KMS-11 (cell line): ENCODE results near the gene NYAP1.

ENCODE experiments used
- H2AFZ ChIP-seq: fragments of 200-600 bp; sonication (generic); 2 replicates; pipeline ENCODE4 v1.6.1; 2016; ENCODE audit warnings: antibody characterized with exemption, mixed run types, low read depth
- H3K27ac ChIP-seq: fragments of 200-600 bp; sonication (generic); 2 replicates; pipeline ENCODE4 v1.6.1; 2016; ENCODE audit warnings: mild to moderate bottlenecking, mixed run types
- H3K27me3 ChIP-seq: fragments of 200-600 bp; sonication (generic); 2 replicates; pipeline ENCODE4 v1.6.1; 2017; ENCODE audit warnings: mild to moderate bottlenecking, low read depth, mixed run types, moderate library complexity; ENCODE audit not compliant: insufficient read depth
- H3K36me3 ChIP-seq: fragments of 200-600 bp; sonication (generic); 2 replicates; pipeline ENCODE4 v1.6.1; 2017; ENCODE audit warnings: mild to moderate bottlenecking, mixed run types; ENCODE audit not compliant: insufficient read depth
- H3K4me1 ChIP-seq: fragments of 200-600 bp; sonication (generic); 2 replicates; pipeline ENCODE4 v1.6.1; 2016; ENCODE audit warnings: mild to moderate bottlenecking, low read depth, mixed run types; ENCODE audit not compliant: poor library complexity, severe bottlenecking
- H3K4me2 ChIP-seq: fragments of 200-600 bp; sonication (generic); 2 replicates; pipeline ENCODE4 v1.7.0; 2016; ENCODE audit warnings: mild to moderate bottlenecking, mixed run types
- H3K4me3 ChIP-seq: fragments of 200-600 bp; sonication (generic); IDR thresholded peaks from 2 replicates; pipeline ENCODE4 v1.6.1; 2017; ENCODE audit warnings: low read depth, low read length, mixed read lengths; ENCODE audit not compliant: insufficient read depth
- H3K79me2 ChIP-seq: fragments of 200-600 bp; sonication (generic); 2 replicates; pipeline ENCODE4 v1.6.1; 2016; ENCODE audit warnings: low read depth, mixed run types; ENCODE audit not compliant: insufficient read depth
- H3K9ac ChIP-seq: fragments of 200-600 bp; sonication (generic); 2 replicates; pipeline ENCODE4 v1.6.1; 2016; ENCODE audit warnings: mild to moderate bottlenecking, mixed run types
- H4K20me1 ChIP-seq: fragments of 200-600 bp; sonication (generic); 2 replicates; pipeline ENCODE4 v1.6.1; 2016; ENCODE audit warnings: mild to moderate bottlenecking, mixed run types; ENCODE audit not compliant: insufficient read depth
- TF ChIP-seq, protein P1 (sequence below): fragments of 200-600 bp; sonication (generic); conservative IDR thresholded peaks from 2 replicates; pipeline ENCODE4 v1.6.1; 2017; ENCODE audit warnings: low read depth, mild to moderate bottlenecking, antibody characterized with exemption, low read length, moderate library complexity, mixed read lengths

Gene NYAP1

DNA sequence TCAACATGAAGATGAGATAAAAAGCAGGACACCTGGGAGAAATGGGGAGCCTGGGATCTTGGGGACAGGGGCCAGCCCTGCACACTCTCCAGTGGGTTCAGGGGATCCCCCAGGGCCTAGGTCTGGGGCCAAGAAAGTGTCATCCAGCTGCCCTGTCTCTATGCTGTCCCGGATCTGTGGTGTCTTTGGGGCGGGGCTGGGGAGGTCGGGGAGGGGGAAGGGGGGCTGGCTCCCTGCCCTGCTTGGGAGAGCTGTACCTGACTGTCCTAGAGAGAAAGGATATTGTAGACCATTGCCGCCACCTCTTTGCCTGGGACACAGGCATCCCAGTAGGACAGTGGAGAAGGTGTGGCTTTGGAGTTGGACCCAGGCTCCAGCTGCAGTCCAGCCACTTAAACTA lies 12.7 kb upstream of the NYAP1 start:
- Histone ChIP-seq H3K4me2 (no peak overlapping the region), H2AFZ (no peak overlapping the region), H3K4me1 (peaks cover 16% of the 10 kb centered on the region), H3K36me3 (no peaks in the 10 kb centered on the region; the same call in 1 of the 2 replicates), H3K79me2 (no peaks in the 10 kb centered on the region), H3K27ac (no peak overlapping the region), H4K20me1 (no peaks in the 10 kb centered on the region), H3K4me3 (no peak overlapping the region), H3K9ac (no peak overlapping the region), H3K27me3 (no peaks in the 10 kb centered on the region)
- TF ChIP-seq, protein P1, sequence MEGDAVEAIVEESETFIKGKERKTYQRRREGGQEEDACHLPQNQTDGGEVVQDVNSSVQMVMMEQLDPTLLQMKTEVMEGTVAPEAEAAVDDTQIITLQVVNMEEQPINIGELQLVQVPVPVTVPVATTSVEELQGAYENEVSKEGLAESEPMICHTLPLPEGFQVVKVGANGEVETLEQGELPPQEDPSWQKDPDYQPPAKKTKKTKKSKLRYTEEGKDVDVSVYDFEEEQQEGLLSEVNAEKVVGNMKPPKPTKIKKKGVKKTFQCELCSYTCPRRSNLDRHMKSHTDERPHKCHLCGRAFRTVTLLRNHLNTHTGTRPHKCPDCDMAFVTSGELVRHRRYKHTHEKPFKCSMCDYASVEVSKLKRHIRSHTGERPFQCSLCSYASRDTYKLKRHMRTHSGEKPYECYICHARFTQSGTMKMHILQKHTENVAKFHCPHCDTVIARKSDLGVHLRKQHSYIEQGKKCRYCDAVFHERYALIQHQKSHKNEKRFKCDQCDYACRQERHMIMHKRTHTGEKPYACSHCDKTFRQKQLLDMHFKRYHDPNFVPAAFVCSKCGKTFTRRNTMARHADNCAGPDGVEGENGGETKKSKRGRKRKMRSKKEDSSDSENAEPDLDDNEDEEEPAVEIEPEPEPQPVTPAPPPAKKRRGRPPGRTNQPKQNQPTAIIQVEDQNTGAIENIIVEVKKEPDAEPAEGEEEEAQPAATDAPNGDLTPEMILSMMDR: no peak

- Histone ChIP-seq H3K27ac (no peak overlapping the region), H3K4me3 (no peak overlapping the region), H3K27me3 (no peaks in the 10 kb centered on the region), H3K36me3 (no peaks in the 10 kb centered on the region; the same call in 1 of the 2 replicates), H2AFZ (no peak overlapping the region), H3K9ac (no peak overlapping the region), H3K4me1 (peaks cover 27% of the 10 kb centered on the region), H3K79me2 (peaks cover 9% of the 10 kb centered on the region), H4K20me1 (no peaks in the 10 kb centered on the region), H3K4me2 (no peak overlapping the region)
- TF ChIP-seq, protein P1: no peak
Observed at GRCh38 chr7:100472121-100472851, 11.4 kb upstream of the NYAP1 start.

DNA sequence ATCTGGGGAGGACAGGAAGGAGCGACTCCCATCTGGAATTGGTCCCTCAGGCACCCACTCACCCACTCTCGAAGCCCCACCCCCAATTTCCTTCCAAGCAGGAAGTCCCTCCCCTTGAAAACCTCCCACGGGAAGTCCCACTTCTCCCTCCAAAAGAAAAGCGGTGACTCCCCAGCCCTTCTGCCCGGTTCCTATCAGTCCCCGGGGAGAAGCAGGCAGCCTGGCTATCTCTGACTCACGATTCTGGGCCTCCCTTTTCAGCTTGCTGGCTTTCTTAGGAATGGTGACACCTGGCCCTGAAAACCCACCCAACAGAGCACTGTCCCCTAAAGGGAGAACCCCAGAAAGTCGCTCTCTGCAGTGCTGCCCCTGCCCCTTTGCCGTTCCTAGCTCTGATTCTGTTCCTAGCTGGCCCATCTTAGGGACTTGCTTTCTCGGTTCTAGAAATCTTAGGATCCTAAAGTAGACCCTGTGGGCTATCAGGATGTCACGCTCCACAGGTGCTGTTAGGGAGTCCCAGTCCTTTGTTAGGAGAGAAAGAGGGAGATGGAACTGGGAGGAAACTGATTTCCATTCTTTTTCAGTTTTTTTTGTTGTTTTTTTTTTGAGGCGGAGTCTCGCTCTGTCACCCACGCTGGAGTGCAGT lies 10.8 kb upstream of the NYAP1 start:
- Histone ChIP-seq H3K4me1 (peaks cover 30% of the 10 kb centered on the region), H3K79me2 (peaks cover 16% of the 10 kb centered on the region), H4K20me1 (no peaks in the 10 kb centered on the region), H2AFZ (no peak overlapping the region), H3K4me3 (no peak overlapping the region), H3K36me3 (no peaks in the 10 kb centered on the region; the same call in 1 of the 2 replicates), H3K9ac (no peak overlapping the region), H3K4me2 (no peak overlapping the region), H3K27ac (no peak overlapping the region), H3K27me3 (no peaks in the 10 kb centered on the region)
- TF ChIP-seq, protein P1: no peak

GRCh38 chr7:100475549-100475948 lies 8.2 kb upstream of the NYAP1 start:
- no peaks in the 10 kb centered on the region for H4K20me1 ChIP-seq
- H2AFZ ChIP-seq: no peak overlapping the region
- no peaks in the 10 kb centered on the region for H3K27me3 ChIP-seq
- H3K9ac ChIP-seq: no peak overlapping the region
- no peaks in the 10 kb centered on the region; the same call in 1 of the 2 replicates for H3K36me3 ChIP-seq
- TF ChIP-seq, protein P1: no peak
- H3K27ac ChIP-seq: no peak overlapping the region
- peaks cover 36% of the 10 kb centered on the region for H3K4me1 ChIP-seq
- no peak overlapping the region for H3K4me3 ChIP-seq
- H3K4me2 ChIP-seq: no peak overlapping the region; the same call in 1 of the 2 replicates
- H3K79me2 ChIP-seq: peaks cover 25% of the 10 kb centered on the region
